NCI-H1694 treated with DMSO at 0.1 percent for 48 hours (cell line): ENCODE data around the gene CROCC2.

Experiments
- DNase-seq: peaks from one replicate; lab custom pipeline; 2025; lab: John Stamatoyannopoulos, UW

The CROCC2 gene

DNA sequence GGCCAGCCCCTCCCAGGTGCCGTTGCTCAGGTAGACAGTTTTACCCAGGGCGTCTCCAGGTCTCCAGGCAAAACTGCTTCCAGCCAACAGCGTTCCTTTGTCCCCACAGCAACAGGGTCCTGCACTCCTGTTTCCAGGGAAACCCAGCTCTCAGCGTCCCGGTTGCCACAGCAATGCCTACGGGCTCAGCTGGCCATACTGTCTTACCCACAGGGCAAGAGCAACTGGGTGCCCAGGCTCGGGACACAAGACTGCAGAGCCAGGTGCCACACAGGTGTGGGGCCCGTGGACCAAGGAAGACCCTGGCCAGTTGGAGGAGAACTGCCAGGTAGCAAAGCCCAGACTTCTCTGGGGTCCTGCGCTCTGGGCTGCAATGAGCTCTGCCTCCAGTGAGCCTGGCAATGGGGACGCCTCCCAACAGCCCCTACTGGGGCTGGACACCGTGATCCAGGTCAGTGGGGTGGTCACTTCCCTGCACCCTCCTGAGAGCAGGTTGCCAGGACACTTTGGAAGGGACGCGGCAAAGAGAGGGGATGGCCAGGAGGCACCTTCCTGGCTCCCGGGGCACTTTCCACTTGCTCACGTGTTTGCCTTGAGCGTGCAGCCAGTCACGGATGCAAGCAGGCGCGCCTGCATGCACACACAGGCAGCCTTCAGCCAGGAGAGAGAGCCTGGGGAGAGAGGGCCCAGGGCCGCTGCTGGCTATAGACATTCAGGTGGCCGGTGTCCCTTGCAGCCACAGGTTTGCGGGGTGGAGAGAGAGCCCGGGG is at the start of gene CROCC2:
Gene CROCC2, plus strand, starts transcription at position 196 of the 770 bp plus-strand sequence. Its CDS starts 178 bp downstream, at position 374.
- no peak for DNase-seq

DNA sequence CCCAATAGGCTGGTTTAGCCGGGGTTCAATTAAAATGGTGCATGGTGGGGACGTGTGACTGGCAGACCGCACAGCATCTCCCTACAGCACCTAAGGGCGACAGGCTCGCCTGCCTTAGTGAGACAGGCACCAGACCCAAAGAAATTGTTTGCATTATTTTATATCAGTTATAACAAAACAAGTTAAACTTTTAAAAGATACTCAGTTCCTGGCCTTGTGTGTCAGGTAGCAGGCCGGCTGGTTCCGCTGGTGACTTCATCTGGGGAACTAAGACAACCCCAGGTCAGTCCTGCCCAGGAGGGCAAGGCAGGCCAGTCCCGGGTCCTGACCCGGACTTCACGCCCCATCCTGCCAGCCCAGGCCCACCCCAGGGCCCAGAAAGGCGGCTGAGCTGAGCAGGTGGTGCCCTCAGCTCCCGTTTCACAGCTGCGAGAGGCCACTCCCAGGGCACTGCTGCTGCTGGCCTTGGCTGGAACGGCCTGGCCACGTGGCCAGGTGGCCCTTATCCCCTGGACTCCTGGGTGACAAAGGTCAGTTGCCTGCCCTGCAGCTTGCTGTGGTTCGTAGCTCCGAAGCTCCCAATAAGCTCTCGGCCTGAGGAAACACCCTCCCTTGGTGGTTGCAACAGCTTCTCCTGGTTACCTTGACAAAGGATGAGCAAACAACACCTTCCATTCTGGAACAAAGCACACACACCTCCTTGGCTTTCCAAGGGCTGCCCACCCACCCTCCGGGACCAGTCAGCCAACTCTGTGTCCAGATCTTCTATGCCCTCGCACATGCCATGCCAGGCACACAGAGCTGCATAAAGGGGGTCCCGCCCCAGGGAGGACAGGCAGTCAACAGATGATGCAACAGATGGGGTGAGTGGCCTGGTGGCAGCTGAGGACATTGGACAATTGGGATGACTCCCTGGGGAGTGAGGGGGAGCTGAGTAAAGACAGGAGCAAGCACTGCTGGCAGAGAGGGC is 48.8 kb upstream of the CROCC2 start:
- no peak for DNase-seq

DNA sequence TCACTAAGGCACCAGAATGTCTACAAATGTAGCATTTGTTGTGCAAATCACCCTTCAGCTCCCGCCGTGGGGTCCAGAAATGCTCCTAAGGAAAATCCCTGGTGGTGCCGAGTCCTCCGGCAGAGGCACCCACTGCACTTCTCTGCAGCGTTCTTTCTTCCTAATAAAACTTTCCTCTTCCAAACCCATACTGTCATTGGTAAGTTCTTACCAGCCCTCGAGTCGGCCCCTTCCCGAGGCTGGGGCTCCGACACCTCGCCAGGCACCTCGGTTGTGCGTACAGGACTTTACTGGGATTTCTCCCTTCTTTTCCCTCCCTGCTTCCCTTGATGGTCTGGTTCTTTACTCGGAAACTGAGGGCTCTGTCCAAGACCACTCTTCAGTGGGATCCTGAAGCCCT is 47.8 kb upstream of the CROCC2 start:
- no peak for DNase-seq

DNA sequence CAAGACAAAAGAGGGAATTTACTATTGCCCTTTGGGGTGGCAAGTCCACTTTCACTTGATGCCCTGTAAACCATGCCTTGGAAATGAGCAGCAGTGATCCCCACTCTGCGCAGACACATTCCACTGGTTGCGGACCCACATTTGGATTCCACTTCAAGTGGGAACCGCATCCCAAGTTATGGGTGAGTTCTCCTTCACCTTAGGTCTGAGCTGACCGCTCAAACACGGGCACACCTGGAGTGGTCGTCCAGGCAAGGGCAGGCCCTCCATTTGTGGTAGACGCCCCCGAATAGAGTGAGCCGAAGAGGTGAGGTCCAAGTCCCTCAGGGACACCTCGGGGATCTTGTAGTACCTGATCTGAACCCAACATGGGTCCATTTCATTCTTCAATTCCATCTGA is 47.3 kb upstream of the CROCC2 start:
- no peak for DNase-seq

DNA sequence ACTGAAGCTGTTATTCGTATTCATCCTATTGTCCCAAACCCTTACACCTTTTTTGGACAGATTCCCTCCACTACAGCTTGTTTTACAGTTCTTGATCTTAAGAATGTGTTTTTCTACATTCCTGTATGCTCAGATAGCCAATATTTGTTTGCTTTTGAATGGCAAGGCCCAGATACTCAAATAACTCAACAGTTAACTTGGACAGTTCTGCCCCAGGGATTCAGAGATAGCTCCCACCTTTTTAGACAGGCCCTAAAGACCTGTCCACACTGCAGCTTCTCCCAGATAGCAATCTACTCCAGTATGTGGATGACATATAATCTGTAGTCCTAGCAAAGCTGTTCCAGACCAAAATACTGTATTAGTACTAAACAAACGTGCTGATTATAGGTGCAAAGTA is 44.6 kb upstream of the CROCC2 start:
- no peak for DNase-seq

- DNase-seq: no peak
Observed at GRCh38 chr2:240864475-240864874, 41.7 kb upstream of the CROCC2 start.

DNA sequence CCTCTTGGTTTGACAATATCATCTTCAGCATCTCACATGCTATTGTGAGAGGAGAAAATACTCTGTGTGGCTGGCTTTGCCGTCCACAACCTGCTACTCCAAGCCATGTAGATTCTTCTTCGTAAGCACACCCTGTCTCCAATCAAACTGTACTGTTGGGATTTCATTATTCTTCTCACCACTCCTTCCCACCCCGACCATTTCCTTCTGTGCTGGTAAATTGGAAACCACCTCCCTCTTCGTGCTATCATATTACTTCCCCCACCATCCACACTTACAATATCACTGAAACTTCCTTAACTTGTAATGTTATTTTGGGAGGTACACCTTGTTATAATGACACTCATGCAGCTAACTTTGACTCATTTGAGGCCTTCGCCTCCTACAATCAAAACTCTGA is 40.7 kb upstream of the CROCC2 start:
- DNase-seq: no peak

- DNase-seq: no peak
Observed at GRCh38 chr2:240868286-240869108, 37.6 kb upstream of the CROCC2 start, which contains the start of gene AGXT. TSS of gene AGXT (plus strand) at chr2:240868824. CDS start at chr2:240868866, 42 bp downstream.

DNA sequence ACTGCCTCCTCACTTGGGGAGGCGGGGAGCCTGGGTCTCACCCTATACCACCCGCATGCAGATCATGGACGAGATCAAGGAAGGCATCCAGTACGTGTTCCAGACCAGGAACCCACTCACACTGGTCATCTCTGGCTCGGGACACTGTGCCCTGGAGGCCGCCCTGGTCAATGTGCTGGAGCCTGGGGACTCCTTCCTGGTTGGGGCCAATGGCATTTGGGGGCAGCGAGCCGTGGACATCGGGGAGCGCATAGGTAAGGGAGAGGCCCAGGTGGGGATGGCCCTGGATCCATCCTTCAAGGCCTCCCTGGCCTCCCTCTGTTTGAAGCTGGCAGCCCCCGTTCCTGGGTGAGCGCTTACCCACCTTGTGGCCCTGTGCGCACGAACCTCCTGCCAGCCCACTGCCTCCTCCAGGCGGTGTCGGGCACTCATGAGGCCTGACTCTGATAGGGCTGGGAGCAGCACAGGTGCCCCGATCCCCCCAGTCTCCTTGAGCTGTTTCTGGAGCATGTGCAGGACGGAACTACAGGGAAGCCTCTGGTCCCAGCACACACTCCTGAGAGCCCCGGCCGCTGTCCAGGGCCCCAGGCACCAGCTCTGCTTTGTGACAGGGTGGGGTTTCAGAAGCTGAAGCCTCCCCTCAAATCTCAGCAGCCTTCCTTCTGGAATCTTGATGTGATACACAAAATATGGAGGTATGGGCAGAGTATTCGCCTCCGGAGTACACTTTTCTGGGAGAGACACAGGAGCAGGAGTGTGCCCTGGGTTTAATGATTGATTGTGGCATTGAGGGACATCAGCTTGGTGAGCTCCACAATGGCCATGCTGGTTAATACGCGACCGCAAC is 36.8 kb upstream of the CROCC2 start:
- DNase-seq: no peak

GRCh38 chr2:240869956-240870875 is 35.9 kb upstream of the CROCC2 start:
- no peak for DNase-seq

DNA sequence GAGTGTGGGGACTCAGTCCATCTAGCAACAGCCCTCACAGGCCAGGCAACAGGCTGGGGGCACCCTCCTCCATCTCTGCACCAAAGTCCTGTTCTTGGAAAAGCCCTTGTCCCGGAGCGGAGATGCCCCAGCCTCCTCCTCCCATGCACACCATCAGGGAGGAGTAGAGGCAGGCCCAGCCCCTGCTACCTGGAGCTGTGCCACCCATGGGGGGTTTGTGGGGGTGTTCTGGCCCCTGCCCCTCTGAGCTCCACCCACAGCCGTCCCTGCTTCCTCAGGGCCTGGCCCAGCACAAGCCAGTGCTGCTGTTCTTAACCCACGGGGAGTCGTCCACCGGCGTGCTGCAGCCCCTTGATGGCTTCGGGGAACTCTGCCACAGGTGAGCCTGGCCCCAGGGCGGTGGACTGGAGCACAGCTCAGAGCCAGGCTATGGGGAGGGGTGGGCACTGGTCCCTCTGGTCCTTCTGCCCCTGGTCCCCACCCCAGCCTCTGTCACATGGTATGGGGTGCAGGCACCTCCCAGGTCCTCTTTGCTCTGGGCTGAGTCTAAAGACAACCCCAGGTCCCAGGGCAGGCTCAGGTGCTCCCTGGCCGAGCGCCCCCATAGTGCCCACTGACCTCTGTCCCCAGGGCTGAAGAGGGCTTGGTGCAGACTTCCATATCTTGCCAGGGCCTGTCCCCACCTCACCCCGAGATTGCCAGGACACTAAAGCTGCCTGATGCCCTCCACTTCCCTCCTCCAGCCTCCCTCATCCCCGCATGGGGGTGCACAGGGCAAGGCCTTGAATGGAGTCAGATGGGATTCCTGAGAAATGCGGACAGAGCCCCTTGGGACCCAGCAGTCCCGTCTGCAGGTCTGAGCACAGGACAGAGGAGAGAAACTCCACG is 34.8 kb upstream of the CROCC2 start:
- no peak for DNase-seq

GRCh38 chr2:240872317-240873097 is 33.6 kb upstream of the CROCC2 start:
- no peak for DNase-seq

GRCh38 chr2:240873098-240873788 is 32.9 kb upstream of the CROCC2 start:
- no peak for DNase-seq

- DNase-seq: no peak
Observed at GRCh38 chr2:240873805-240874714, 32.1 kb upstream of the CROCC2 start.

- no peak for DNase-seq
Observed at GRCh38 chr2:240874715-240875227, 31.4 kb upstream of the CROCC2 start.
